ENCODE results near the gene PSMA7.
A peak's percentile ranks its signal among the peaks of the same experiment; 100 is the strongest.
"Not testable (repeated sequence)": the region's sequence is repeated elsewhere in the genome, so short reads cannot be mapped to it uniquely, and the experiment has no call there.

Gene PSMA7

GRCh38 chr20:62151835-62152364 lies 8.7 kb upstream of the PSMA7 start:
- DNase-seq = no peak

DNA sequence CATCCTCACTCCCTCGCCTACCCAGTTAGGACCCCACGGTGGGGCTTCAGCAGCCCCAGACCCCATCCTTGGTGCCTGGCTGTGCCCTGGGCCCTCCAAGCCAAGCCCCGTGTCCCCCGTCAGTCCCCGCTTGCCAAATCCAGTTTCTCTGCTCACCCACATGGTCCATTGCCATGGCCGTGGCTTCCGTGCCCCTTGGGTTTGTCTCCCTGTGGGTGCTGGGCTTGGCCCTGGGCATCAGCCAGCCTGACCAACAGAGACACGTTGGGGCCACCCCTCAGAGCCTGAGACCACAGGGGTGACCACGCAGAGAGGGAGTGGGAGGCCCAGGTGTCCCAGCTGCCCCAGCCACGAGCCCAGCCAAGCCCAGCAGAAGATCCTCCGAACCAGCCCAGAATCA lies 8.0 kb upstream of the PSMA7 start:
- DNase-seq = no peak

DNA sequence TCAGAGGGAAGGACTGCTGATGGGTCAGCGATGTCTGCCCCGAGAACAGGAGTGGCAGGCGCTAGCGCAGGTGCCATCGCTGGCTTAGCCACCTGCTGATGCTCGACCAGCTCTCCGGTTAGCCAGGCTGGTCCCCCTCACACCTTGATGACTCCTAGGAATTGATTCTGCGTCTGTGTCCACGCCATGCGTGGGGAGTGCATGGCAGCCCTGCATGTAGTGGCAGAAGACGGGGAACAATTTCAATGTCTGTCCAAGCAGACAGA lies 7.0 kb upstream of the PSMA7 start:
- no peak for DNase-seq

DNA sequence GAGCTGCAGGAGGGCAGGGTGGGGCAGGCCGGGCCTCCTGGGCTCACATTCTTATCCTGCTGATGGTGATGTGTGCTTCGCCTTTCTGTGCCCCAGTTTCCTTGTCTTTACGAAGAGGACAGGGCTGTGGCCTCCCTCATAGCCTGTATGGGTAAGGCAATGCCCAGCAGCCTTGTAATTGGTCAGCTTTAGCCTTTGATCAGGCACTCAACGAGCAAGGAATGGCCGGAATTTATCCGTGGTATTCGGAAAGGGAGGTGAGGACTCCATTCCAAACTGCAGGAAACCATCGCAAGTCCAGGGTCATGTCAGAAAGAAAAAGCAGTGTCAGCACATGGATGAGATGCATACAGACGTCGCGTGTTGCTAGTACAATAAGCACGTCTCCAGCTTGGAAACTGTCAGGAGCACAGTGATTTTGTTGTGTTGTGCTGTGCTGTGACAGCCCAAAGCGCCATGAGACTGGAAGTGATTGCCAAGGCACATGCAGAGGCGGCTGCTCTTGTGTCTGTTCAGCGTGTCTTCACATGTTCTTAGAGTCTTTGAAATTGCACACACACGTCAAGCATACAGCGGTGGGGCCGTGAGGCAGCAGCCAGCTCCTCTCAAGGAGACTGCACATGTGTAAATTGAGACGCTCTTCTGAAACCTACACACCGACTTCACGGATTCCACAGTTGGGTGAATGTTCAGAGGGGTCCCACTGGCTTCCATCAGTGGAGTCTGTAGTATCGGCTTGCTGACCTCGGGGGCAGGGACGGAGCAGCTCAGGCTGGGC lies 6.5 kb upstream of the PSMA7 start:
- no peak for DNase-seq

DNA sequence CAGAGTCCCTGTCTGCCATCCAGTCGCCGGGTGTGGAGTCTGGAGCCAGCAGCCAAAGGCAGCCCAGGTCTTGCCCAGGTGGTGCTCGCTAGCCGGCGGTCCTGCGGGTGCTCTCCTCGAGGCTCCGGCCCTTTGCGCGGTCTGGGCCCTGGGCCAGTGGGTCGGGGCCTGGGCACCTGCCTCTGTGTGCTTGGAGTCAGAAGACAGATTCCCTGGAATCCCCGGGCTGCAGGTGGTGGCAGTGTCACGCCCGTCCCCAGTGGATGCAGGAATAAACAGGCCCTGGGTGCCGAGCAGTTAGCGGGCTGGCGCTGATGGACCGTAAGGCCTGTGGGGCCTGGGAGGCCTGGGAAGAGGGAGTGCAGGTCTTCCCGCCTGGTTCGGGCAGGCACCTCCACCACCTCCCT lies 5.7 kb upstream of the PSMA7 start:
- DNase-seq = no peak

- DNase-seq = not testable (repeated sequence)
These were observed 5.2 kb upstream of the PSMA7 start for GRCh38 chr20:62148383-62148782.

DNA sequence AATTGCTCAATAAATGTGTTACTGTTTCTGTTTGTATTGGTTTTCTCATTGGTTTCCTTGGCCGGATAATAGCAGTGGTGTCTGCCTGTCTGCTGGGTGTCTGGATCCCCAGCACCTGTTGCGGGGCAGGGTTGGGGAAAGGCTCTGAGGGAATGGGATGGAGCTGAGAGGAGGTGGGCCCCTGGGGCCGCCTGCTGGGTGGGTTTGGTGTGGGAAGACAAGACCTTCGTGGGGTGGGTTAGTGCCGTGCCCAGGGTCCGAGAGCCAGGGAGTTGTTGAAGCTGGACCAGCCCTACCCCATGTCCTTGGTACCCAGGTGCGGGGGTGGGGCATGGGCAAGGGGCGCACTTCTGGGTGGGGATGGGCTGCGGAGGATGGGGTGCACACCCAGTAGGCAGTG lies 4.3 kb upstream of the PSMA7 start:
- no peak for DNase-seq

DNA sequence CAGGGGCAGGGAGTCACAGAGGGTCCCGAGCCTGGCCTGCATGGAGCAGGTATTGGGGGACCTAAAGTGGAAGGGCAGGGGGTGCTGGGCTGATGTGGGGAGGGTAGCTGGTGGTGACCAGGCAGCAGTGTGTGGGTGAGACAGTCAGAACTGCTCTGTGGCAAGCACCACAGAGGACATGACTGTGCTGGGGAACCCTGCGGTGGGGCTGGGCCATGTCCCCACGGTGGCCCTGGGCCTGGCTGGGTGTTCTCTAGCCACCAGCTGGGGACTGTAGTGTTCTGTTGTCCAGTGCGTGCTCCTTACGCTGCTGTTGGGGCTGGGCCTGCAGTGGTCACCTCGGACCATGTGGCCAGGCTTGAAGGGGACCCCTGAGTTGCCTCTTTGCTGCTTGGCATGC lies 3.9 kb upstream of the PSMA7 start:
- DNase-seq = no peak

DNA sequence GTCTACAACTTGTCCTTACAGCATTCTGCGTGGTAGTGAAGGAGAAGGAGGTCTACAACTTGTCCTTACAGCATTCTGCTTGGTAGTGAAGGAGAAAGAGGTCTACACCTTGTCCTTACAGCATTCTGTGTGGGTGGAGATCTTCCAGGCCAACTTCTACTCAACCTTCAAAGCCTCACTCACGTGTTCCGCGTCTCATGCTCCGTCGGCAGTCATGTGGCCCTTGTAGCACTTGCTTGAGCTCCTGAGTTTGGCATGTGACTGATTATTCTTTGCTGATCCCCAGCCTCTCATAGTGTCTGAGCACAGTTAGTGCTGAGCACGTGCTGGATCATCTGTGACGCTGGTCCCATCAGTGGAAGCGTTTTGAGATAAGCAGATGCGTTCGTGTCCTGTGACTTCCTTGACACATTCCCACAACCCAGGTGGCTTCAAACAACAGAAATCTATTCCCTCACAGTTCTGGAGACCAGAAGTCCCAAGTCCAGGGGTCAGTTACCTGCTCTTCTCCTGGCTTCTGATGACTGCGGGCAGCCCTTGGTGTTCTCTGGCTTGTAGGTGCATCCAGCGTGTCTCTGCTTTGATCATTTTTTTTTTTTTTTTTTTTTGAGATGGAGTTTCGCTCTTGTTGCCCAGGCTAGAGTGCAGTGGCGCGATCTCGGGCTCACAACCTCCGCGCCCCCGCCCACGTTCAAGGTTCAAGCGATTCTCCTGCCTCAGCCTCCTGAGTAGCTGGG lies 3.0 kb upstream of the PSMA7 start:
- no peak for DNase-seq

- DNase-seq = no peak
These were observed 2.5 kb upstream of the PSMA7 start for GRCh38 chr20:62145688-62146018.

DNA sequence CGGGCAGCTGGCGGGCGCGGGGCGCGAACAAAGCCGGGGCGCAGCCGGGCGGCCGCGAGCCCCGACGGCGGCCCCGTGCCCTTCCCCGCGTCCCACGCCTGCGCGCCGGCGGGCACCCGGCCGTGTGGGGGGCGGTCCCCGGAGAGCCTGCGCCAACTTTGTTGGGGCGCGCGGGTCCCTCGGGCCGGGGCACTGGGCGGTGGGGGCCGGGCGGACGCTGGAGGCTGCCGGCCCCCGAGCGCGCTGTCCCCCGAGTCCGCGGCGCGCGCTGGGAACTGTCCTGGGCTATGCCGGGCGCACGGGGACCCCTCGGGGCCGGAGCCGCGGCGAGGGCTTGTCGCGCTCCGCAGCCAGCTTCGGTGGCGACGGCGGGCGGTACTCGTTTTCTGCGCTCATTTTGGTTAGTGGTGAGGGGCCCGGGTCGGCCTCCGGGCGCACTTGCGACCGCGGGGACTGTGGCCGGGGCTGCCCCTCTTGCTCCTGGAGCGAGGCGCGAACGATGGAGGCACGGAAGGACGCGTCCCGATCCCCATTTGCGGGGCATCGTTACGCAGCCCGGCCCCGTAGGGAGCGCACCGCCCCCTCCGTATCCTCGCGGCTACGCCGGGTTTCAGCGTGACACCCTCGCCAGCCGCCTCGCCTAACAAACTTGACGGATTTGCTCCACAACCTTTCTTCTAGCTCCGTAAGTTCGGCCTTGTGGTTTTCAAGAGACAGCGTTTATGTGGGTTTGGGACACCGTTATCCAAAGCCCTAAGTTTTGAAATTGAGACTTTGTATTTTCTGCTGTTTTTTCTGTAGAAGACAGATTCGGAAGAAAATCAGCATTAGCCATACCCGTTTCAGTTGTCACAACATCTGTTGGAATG lies 997 bp upstream of the PSMA7 start:
- DNase-seq = no peak

GRCh38 chr20:62142252-62143080 lies 728 bp downstream of the PSMA7 start:
- DNase-seq = no peak

GRCh38 chr20:62141397-62142251 lies 1.6 kb downstream of the PSMA7 start:
- no peak for DNase-seq

- DNase-seq = no peak
These were observed 2.2 kb downstream of the PSMA7 start for GRCh38 chr20:62141043-62141396.

GRCh38 chr20:62139636-62140035 lies 3.6 kb downstream of the PSMA7 start:
- DNase-seq = no peak

DNA sequence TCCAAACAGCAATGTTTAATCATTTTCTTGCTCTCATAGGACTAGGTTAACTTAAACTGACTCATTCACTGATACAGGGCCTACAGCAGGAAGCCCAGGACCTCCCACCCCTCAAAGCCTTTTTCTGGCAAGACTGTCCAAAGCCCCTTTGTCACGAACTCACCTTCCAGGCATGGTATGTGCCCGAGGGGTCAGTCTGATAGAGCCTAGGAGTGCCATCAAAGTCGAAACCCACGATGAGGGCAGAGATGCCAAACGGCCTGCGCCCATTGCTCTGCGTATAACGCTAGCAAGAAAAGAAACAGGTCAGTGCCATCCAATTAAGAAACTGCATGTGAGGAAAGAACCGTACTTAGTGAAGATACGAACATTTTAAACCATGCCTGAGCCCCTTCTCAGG lies 4.3 kb downstream of the PSMA7 start:
- no peak for DNase-seq

DNA sequence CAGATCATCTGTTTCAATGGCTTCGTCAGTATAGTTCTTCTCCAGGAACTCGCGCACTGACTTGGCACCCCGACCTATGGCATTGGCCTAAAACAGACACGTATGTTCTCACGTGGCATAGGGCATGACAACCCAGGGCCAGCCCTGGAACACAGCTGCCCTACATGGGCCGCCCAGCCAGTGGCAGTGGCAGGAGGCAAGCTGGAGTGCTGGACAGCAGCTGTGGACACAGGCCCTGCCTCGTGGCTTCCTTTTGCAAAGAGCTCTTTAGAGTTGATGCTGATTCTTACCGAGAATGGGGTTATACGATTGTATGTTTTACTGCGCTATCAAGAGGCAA lies 5.0 kb downstream of the PSMA7 start:
- DNase-seq = no peak

- DNase-seq = no peak
These were observed 5.6 kb downstream of the PSMA7 start for GRCh38 chr20:62137478-62138203.

DNA sequence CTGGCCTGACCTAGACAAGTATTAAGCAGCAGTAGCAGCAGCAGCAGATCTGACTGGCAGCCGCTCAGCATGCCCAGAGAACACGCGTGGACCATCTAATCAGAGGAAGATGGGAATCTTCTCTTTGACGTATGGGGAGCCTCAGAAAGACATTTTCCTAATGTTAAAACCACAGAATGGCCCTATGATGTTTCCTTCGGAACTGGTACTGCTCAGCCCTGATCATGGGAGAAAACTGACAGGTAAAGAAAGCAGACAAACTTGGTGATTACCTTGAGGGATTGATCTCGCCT lies 6.2 kb downstream of the PSMA7 start:
- no peak for DNase-seq

GRCh38 chr20:62136283-62137091 lies 6.7 kb downstream of the PSMA7 start:
- peak in 1 of 2 experiments; percentile 40 for DNase-seq

Measured in NCI-H187 (cell line).